Suprapubic skin (tissue), 4 donors: Measurements from ENCODE around the gene RPL35A. TPM values are rescaled to one million over a fixed set of nuclear protein-coding genes. Genes with fewer than 3 reads are reported as not detected.

Experiments used
- DNase-seq, 2 donors: peaks; one replicate each; pipeline ENCODE4 v3.0.0-alpha.2; 2019; ENCODE audit warnings: low spot score in 2 of 2
- H3K27ac ChIP-seq: fragments of 200-600 bp; sonication (generic); one replicate; pipeline ENCODE4 v1.5.1; 2019
- H3K27me3 ChIP-seq: fragments of 200-600 bp; sonication (generic); one replicate; pipeline ENCODE4 v1.5.1; 2019
- H3K36me3 ChIP-seq: fragments of 200-600 bp; sonication (generic); one replicate; pipeline ENCODE4 v1.5.1; 2019
- H3K4me1 ChIP-seq: fragments of 200-600 bp; sonication (generic); one replicate; pipeline ENCODE4 v1.5.1; 2019
- H3K4me3 ChIP-seq: fragments of 200-600 bp; sonication (generic); one replicate; pipeline ENCODE4 v1.5.1; 2019; ENCODE audit warnings: mild to moderate bottlenecking
- H3K9me3 ChIP-seq: fragments of 200-600 bp; sonication (generic); one replicate; pipeline ENCODE4 v1.5.1; 2019
- EP300 ChIP-seq: sonication (generic); formaldehyde crosslinking; IDR thresholded peaks from one replicate; pipeline ENCODE4 v1.6.1; 2017; ENCODE audit warnings: antibody characterized with exemption
- POLR2A ChIP-seq, 2 donors: fragments of 450-650 bp; IDR thresholded peaks; one replicate each; pipeline ENCODE4 v1.6.1; 2017; ENCODE audit warnings: antibody characterized with exemption in 2 of 2, mild to moderate bottlenecking in 2 of 2, moderate library complexity in 2 of 2
- POLR2AphosphoS5 ChIP-seq, 3 donors: sonication (generic); formaldehyde crosslinking; IDR thresholded peaks; one replicate each; pipeline ENCODE4 v1.6.1; 2017; ENCODE audit warnings: antibody characterized with exemption in 3 of 3
- WGBS: methylation state at CpG from one replicate; pipeline ENCODE4 v1.1.5; 2018; 5-methylcytosine and 5-hydroxymethylcytosine counted together
- total RNA-seq, 4 donors: library from RNA; depleted of rRNA; stranded (reverse); fragments of >200 nt; gene quantifications; one replicate each; pipeline ENCODE4 v1.1.0, GENCODE V29; 2016
- TF ChIP-seq, protein P1 (sequence below), 2 donors: fragments of 200-600 bp in 1 of 2; fragments of 450-650 bp in 1 of 2; sonication (generic) in 1 of 2; IDR thresholded peaks; one replicate each; pipeline ENCODE4 v1.5.1; 2016 to 2019; ENCODE audit warnings: antibody characterized with exemption in 2 of 2, mild to moderate bottlenecking in 1 of 2, moderate library complexity in 1 of 2

RPL35A gene
- total RNA-seq, 4 donors from 2014 or later: 564 to 915 (median 773) TPM

GRCh38 chr3:197994736-197995135 lies 44.7 kb downstream of the RPL35A start:
- no peak for DNase-seq
- Histone ChIP-seq H3K4me1 (no peaks in the 10 kb centered on the region), H3K4me3 (no peak overlapping the region), H3K9me3 (no peaks in the 10 kb centered on the region), H3K27me3 (no peaks in the 10 kb centered on the region), H3K27ac (no peak overlapping the region), H3K36me3 (peaks cover 39% of the 10 kb centered on the region)
- WGBS: 92% methylated on average over 1 of the region's 1 CpG
- TF ChIP-seq POLR2A (IDR thresholded peaks at IDR 0.05): no peak
- TF ChIP-seq, protein P1, sequence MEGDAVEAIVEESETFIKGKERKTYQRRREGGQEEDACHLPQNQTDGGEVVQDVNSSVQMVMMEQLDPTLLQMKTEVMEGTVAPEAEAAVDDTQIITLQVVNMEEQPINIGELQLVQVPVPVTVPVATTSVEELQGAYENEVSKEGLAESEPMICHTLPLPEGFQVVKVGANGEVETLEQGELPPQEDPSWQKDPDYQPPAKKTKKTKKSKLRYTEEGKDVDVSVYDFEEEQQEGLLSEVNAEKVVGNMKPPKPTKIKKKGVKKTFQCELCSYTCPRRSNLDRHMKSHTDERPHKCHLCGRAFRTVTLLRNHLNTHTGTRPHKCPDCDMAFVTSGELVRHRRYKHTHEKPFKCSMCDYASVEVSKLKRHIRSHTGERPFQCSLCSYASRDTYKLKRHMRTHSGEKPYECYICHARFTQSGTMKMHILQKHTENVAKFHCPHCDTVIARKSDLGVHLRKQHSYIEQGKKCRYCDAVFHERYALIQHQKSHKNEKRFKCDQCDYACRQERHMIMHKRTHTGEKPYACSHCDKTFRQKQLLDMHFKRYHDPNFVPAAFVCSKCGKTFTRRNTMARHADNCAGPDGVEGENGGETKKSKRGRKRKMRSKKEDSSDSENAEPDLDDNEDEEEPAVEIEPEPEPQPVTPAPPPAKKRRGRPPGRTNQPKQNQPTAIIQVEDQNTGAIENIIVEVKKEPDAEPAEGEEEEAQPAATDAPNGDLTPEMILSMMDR (IDR thresholded peaks at IDR 0.05): no peak
- no peak for TF ChIP-seq EP300
- TF ChIP-seq POLR2AphosphoS5 (IDR thresholded peaks at IDR 0.05): no peak

DNA sequence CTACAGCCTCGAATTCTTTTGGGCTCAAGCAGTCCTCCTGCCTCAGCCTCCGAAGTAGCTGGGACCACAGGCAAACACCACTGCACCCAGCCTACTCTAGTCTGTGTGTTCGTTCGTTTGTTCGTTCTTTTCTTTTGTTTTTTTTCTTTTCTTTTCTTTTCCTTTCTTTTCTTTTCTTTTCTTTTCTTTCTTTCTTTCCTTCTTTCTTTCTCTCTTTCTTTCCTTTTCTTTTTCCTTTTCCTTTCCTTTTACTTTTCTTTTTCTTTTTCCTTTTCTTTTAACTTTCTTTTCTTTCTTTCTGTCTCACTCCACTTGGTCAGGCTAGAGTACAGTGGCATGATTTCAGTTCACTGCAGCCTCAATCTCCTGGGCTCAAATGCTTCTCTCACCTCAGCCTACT lies 46.9 kb downstream of the RPL35A start:
- 96% methylated on average over 5 of the region's 5 CpGs for WGBS

DNA sequence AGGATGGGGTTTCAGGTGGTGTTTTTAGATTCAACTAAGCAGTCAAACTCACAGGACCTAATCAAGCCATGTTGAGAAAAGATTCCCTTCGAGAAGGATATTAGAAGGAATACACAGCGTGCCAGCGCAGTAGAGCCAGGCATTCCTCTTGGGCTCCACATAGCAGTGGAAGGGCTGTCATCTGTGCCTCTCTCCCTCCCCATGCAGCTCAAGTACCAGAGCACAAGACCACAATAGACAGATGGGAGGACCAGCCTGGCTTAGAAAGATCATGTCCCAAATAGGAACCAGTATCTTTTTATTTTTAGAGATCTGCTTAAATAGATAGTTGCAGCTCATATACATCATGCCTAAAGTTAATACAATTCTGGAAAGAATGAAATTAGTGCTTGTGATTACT lies 47.9 kb downstream of the RPL35A start:
- DNase-seq: no peak
- WGBS: 97% methylated on average over 3 of the region's 3 CpGs
- H3K27ac ChIP-seq: no peak overlapping the region
- no peak overlapping the region for H3K4me3 ChIP-seq
- TF ChIP-seq POLR2AphosphoS5 (IDR thresholded peaks at IDR 0.05): no peak
- no peak for TF ChIP-seq POLR2A (IDR thresholded peaks at IDR 0.05)
- TF ChIP-seq EP300: no peak
- TF ChIP-seq, protein P1 (IDR thresholded peaks at IDR 0.05): no peak
- H3K36me3 ChIP-seq: peaks cover 38% of the 10 kb centered on the region
- no peaks in the 10 kb centered on the region for H3K27me3 ChIP-seq
- no peaks in the 10 kb centered on the region for H3K4me1 ChIP-seq
- H3K9me3 ChIP-seq: no peaks in the 10 kb centered on the region

More for the DNA sequence above, 46.9 kb downstream of the RPL35A start:
- no peak overlapping the region for H3K27ac ChIP-seq
- no peak for TF ChIP-seq POLR2AphosphoS5 (IDR thresholded peaks at IDR 0.05)
- TF ChIP-seq, protein P1 (IDR thresholded peaks at IDR 0.05): no peak
- TF ChIP-seq POLR2A (IDR thresholded peaks at IDR 0.05): no peak
- TF ChIP-seq EP300: no peak
- no peak overlapping the region for H3K4me3 ChIP-seq
- DNase-seq: no peak
- H3K9me3 ChIP-seq: no peaks in the 10 kb centered on the region
- peaks cover 38% of the 10 kb centered on the region for H3K36me3 ChIP-seq
- H3K27me3 ChIP-seq: no peaks in the 10 kb centered on the region
- H3K4me1 ChIP-seq: no peaks in the 10 kb centered on the region

Other genes starting within 250 kb of the RPL35A start
- gene RUBCN, start 213.3 kb upstream of the RPL35A start, total RNA-seq: 10 to 100 TPM; 41.8 to 70.2 (median 48.4) TPM
- gene FYTTD1, start 200.3 kb upstream of the RPL35A start, total RNA-seq: 10 to 100 TPM; 46.6 to 53.3 (median 49.9) TPM
- gene LRCH3, start 158.9 kb upstream of the RPL35A start, total RNA-seq: 10 to 100 TPM; 19.2 to 69.3 (median 28.3) TPM
- 1 to 10 TPM; 3.4 to 8.2 (median 5.5) TPM for gene LMLN, start 10.0 kb downstream of the RPL35A start, total RNA-seq